HG03442 (cell line): ENCODE measurements around the gene CKAP5.
"Not testable (repeated sequence)": the region's sequence is repeated elsewhere in the genome, so short reads cannot be mapped to it uniquely, and the experiment has no call there.

Experiments
- ATAC-seq: cut with Tn5 transposase; IDR thresholded peaks from one replicate; pipeline ENCODE4 v1.9.1; 2021; ENCODE audit warnings: mild to moderate bottlenecking, moderate library complexity; ENCODE audit not compliant: unreplicated experiment

CKAP5 gene

DNA sequence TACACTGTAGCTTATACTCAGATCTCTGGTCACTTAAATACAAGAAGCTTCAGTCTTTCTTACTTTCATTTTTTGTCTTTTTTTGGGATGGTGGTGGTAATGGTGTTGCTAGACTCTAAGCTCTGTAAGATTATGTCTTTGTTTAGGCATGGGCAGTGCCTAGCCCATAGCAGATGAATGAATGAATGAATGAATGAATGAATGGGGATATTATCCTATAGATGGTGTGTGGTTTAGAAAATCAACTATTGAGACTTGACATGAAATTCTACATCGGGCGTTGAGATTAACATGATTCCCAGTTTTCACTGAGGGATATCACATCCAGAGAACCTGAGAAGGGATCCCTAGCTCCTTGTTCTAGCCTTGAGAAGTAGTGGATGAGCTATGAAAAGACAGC, 9.8 kb upstream of the CKAP5 start:
- ATAC-seq: no peak

- ATAC-seq: no peak
These were observed 9.1 kb upstream of the CKAP5 start for GRCh38 chr11:46855167-46855566.

DNA sequence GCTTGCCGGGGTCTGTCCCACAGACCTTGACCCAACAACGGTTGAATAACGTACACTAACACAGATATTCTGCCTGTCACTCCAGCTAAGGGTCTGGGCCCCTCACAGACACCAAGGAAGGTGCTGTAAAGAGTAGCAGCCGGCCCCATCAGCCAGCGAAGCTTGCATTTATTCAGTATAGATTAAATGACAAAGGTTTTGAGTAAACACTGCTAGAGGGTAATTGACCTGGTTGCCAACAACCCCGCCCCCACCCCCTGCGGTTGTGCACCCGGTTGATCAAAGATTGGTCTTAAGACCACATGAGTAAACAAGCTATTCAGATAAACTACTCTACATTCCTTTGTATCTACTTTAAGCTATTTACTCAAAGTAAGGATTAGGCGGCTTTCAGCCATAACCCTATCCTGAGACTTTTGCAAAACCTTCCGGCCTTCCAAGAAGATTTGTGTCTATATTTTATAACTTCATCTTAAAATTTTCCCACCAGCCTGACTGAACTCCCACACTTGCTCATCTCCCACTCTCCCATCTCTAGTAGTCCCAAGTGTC, 4.8 kb upstream of the CKAP5 start:
- ATAC-seq: no peak

GRCh38 chr11:46849631-46850030, 3.6 kb upstream of the CKAP5 start:
- ATAC-seq: no peak

DNA sequence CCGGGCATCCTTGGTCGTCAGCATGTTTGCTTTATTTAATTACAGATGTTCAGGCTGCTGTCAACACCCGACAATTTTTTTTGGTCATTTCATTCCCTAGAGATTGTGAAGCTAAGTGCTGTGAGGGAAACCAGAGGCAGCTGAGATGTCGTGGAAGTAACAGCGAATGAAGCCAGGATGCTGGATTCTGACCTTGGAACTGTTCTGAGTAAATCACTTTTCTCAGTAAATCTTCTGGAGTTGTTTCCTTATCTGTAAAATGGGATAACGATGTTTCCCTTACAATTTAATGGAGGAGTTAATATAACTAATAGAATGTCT, 390 bp upstream of the CKAP5 start:
- peak; percentile 2 for ATAC-seq

DNA sequence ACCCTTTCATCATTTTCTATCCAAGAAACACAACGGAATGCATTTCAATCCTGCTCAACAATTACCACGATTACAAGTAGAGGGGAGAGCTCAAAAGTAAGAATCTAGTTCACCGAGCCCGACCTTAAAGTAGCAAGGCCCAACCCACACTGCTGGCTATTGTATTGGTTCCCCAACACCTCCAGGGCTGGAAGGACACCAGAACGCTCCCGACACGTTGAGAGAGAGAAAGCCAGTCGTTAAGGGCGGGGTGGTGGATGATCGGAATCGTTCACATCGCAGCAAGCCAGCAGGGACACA, 690 bp downstream of the CKAP5 start:
- ATAC-seq: no peak

GRCh38 chr11:46840116-46840515, 6.0 kb downstream of the CKAP5 start:
- no peak for ATAC-seq

DNA sequence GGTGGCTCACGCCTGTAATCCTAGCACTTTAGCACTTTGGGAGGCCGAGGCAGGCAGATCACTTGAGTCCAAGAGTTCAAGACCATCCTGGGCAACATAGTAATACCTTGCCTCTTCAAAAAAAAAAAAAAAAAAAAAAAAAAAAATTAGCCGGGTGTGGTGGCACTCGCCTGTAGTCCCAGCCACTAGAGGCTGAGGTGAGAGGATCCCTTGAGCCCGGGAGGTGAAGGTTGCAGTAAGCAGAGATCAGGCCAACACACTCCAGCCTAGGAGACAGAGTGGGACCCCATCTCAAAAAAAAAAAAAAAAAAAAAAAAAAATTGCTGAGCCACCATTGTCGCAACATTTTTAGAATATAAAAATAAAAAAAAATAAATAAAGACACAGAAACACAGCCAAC, 7.6 kb downstream of the CKAP5 start:
- no peak for ATAC-seq

GRCh38 chr11:46837860-46838259, 8.2 kb downstream of the CKAP5 start:
- ATAC-seq: no peak

- ATAC-seq: no peak
These were observed 9.2 kb downstream of the CKAP5 start for GRCh38 chr11:46836870-46837269.

DNA sequence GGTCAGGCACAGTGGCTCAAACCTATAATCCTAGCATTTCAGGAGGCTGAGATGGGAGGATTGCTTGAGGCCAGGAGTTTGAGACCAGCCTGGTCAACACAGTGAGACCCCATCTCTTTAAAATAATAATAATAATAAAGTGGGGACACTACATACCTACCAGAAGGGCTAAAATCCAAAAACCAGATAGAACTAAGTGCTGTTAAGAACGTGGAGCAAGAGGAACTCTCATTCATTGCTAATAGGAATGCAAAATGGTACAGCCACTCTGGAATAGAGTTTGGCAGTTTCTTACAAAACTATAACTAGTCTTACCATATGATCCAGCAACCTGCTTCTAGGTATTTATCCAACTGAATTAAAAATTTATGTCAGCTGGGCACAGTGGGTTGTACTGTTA, 9.6 kb downstream of the CKAP5 start:
- no peak for ATAC-seq

DNA sequence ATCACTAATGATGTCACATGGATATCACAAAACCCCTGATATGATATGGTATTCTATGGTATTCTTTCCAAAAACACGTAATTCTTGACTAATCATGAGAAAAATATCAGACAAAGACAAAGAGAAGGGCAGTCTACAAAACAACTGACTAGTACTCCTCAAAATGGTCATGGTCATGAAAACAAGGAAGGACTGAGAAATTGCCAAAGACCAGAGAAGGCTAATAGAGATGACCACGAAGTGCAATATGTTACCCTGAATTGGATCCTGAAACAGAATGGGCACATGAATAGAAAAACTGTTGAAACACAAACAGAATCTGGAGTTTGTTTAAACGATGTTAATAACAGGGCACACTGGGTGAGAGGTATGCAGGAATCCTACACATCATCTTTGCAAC, 10.2 kb downstream of the CKAP5 start:
- no peak for ATAC-seq

DNA sequence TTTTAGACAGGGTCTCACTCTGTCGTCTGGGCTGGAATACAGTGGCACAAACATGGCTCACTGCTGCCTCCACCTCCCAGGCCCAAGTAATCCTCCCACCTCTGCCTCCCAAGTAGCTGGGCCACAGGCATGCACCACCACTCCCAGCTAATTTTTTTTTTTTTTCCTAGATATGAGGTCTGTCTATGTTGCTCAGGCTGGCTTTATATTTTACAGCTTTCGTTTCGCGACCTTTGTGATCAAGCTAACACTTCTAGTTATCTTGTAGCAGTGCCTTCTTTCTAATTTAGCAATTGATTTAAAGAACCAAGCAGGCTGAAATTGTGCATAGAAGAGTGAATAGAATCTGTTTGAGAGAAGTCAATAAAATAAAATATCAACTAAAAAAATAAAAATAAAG, 11.3 kb downstream of the CKAP5 start:
- no peak for ATAC-seq

DNA sequence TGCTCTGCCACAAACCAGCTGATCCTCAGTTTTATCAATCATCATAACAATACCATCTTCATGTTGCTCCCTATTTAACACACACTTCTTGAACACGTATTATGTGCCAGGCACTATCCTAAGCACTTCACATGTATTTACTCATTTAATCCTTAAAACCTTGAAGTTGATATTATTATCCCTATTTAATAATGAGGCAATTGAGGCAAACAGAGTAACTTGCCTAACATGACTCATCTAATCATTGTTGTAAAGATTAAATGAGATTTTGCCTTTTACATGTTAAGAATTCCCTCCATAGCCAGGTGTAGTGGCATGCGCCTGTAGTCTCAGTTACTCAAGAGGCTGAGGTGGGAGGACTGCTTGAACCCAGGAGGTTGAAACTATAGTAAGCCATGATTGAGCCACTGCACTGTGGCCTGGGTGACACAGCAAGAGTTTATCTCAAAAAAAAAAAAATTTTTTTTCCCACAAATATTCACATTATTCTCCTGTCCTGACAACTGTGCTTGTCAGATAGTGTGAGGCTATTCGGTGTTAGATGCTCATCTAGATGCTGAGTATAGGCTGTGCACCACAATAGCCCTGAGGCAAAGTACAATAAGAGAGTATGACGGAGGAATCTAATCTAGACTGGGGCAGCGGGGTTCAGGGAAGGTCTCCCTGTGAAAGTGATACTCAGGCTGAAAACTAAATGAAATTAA, 13.4 kb downstream of the CKAP5 start:
- no peak for ATAC-seq

DNA sequence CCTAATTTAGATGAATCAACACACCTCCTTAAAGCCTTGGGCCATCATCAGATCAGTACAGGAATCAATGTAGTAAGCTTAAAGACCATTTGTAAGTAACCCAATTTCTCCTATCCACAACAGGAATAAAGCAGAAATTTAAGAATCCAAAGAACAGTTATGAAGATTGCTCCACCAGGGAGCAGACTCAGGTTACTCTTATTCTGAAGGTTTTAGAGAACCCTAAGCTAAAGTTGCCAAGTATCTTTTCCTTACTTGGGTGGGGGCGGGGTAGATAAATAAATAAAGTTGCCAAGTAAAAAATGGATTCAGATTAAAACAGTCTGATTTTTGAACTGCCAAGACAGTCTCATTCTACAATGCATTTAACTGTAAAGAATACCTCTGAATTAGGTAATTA, 18.1 kb downstream of the CKAP5 start:
- ATAC-seq: no peak

GRCh38 chr11:46826310-46827044, 19.6 kb downstream of the CKAP5 start:
- peak; percentile 84 for ATAC-seq

GRCh38 chr11:46808799-46809431, 37.2 kb downstream of the CKAP5 start:
- no peak for ATAC-seq

DNA sequence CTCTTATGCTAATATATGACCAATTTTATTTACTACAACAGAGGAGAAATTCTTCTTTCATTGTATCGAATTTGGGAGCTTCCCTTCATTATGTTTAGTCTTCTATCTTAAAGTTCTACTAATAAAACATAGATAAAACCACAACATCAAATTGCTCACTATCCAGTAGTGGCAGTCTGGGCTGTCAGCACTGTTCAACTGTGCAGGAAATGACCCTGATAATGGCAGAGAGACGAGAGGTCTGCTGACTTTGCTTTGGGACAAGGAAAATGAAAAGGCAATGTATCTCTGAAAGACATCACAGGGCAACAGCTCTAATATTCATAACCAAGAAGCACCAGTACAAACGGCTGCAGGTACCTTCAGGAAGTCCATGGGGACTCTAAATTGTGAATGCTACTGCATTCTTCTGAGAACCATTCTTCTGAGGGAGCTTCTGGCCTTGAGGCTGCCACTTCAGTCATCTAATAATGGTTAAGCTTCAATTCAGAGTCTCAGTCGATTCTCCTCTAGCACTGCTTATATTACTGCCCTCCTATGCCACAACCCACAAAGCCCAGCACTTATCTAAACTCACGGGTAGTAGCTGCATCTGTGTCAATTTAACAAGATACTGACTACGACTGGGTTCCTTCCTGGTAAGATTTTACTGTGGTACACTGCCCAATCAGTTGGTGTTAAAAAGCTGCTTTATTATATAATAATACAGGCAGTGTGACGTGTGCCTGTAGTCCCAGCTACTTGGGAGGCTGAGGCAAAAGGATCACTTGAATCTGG, 44.2 kb downstream of the CKAP5 start:
- ATAC-seq: no peak

DNA sequence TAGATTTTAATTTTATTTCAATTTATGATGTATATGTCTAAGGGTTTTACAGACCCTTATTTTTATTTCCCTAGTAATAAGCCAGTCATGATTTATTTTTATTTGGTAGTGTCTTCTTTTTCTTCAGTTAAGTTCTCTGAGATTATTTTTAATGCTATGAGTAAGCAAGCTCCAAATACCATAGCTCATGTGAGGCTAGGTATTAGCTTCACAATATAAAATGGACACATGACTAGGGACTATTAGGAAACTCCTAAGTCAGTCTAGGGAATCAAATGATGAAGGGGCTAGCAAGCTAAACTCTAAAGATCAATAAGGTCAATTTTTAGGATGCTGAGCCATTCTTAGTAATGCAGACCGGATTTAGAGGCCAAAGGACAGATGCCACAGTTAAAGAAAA, 45.9 kb downstream of the CKAP5 start:
- no peak for ATAC-seq

DNA sequence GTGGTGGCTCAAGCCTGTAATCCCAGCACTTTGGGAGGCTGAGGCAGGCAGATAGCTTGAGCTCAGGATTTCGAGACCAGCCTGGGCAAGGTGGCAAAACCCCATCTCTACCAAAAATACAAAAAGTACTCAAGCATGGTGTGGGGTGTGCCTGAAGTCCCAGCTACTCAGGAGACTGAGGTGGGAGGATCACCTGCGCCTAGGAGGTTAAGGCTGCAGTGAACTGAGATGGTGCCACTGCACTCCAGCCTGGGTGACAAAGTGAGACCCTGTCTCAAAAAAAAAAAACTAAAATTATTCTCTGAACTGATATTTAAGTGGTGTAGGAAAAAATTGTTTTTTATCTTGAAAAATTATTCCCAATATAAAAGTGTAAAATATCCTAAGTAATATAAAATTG, 46.4 kb downstream of the CKAP5 start:
- ATAC-seq: not testable (repeated sequence)

- no peak for ATAC-seq
These were observed 67.7 kb downstream of the CKAP5 start for GRCh38 chr11:46778416-46778815.

DNA sequence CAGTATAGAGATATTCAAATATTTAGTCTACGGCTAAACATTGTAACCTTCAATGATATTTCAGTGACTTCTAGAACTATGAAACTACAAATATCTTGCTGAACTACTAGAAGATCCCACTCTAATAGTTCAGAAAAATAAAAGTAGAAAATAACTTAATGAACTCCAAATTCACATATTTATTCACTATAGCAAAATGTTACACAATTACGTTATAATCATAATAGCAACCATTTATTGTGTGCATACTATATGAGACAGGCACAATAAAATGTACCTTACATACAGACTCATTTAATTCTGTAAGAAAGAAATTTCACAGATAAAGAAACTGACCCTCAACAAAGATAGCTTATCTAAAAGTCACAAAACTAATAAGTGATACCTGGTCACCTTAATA, 69.2 kb downstream of the CKAP5 start:
- no peak for ATAC-seq
